GM13976 (cell line): ENCODE measurements around the gene GTF2IRD1.
"Not testable (repeated sequence)": the region's sequence is repeated elsewhere in the genome, so short reads cannot be mapped to it uniquely, and the experiment has no call there.

Experiments used
- DNase-seq: peaks from one replicate; pipeline ENCODE4 v3.0.0; 2012; ENCODE audit warnings: low spot score
- CTCF ChIP-seq: IDR thresholded peaks from 2 replicates; pipeline ENCODE4 v1.5.1; 2012; ENCODE audit warnings: borderline replicate concordance, mild to moderate bottlenecking; ENCODE audit not compliant: insufficient read depth; ENCODE audit errors: extremely low read depth, missing control alignments, control extremely low read depth
- in situ Hi-C: fragments of 300-500 bp; cut with MboI; formaldehyde crosslinking; loops from one replicate; pipeline ENCODE4 v1.12.0; 2022; ENCODE audit warnings: low sequenced_read_pairs, mixed read lengths, inconsistent platforms; ENCODE audit not compliant: unreplicated experiment

Gene GTF2IRD1

GRCh38 chr7:74407958-74408357 is 45.7 kb upstream of the GTF2IRD1 start:
- DNase-seq: no peak
- in situ Hi-C loops: loop anchor here (10.0 kb wide), 2 partner anchors 203 to 343 kb away; no protein-coding TSS in a partner anchor
- TF ChIP-seq CTCF: no peak

- TF ChIP-seq CTCF: no peak
- no peak for DNase-seq
- in situ Hi-C loops: loop anchor here (10.0 kb wide), 2 partner anchors 205 to 345 kb away; no protein-coding TSS in a partner anchor
These were observed 44.1 kb upstream of the GTF2IRD1 start for GRCh38 chr7:74409571-74409970.

- no peak for DNase-seq
- in situ Hi-C loops: no loop called here
- no peak for TF ChIP-seq CTCF
These were observed 42.9 kb upstream of the GTF2IRD1 start for GRCh38 chr7:74410772-74411171.

GRCh38 chr7:74411571-74411970 is 42.1 kb upstream of the GTF2IRD1 start:
- in situ Hi-C loops, DNase-seq: not testable (repeated sequence)

- in situ Hi-C loops: no loop called here
- no peak for DNase-seq
- no peak for TF ChIP-seq CTCF
These were observed 41.6 kb upstream of the GTF2IRD1 start for GRCh38 chr7:74412056-74412455.

GRCh38 chr7:74412603-74413002 is 41.1 kb upstream of the GTF2IRD1 start:
- DNase-seq: no peak
- TF ChIP-seq CTCF: no peak
- in situ Hi-C loops: no loop called here

GRCh38 chr7:74414595-74415333 is 38.9 kb upstream of the GTF2IRD1 start:
- DNase-seq, in situ Hi-C loops: not testable (repeated sequence)
